ENCODE data around the gene GIGYF2. TPM values are rescaled to one million over a fixed set of nuclear protein-coding genes. Genes with fewer than 3 reads are reported as not detected.

GIGYF2 gene
- total RNA-seq, 1 experiment from 2014 or later = 55.3 TPM

DNA sequence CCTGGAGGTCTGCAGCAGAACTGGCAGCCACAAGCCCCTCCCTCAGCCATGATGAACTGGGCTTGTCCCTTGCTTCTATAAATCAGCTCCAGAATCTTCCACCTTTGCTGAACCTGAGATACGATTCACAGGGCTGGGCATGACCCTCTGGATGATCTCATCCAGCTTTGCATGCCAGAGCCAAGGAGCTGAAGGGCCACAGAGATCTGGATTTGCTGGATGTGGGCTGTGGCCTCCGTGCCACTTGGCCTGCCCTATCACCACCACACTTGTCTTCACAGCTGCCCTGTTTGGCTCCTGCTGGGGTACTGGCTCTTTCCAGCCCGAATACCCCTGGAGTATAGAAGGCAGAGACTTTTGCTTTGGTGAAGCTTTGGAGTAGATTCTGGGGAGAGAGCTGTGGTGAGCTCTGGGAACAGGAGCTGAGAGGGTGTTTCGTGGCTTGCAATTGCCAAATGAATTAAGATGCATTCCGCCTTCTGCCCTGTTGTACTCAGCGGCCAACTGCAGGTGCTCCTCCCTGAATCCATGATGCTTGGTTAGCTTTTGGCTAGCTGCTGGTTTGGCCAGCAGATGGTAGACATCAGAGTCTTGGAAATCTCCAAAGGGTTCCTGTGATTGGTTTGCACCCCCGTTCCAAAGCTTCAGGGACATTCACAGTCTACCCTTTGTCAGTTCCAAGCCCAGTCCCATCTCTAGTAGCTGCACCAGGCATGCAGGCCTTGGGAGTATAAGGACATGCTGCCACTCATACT is 30.9 kb upstream of the GIGYF2 start:
- H2BK15ac ChIP-seq (ENCODE audit: low read depth, low read length) = no peak overlapping the region
- H3K18ac ChIP-seq (ENCODE audit: insufficient read length, low read depth, low read length) = no peak overlapping the region
- H3K14ac ChIP-seq (ENCODE audit: insufficient read depth, low read length) = no peak overlapping the region
- peaks cover under 1 to 1% (median under 1%) of the 10 kb centered on the region in 3 experiments; a peak in 5 of 7 replicates for H3K36me3 Mint-ChIP-seq (ENCODE audit: insufficient read depth in 1 of 3, low read depth in 3 of 3)
- H3K23ac ChIP-seq (ENCODE audit: insufficient read length, low read depth, low read length) = no peak overlapping the region
- TF ChIP-seq, protein P1, sequence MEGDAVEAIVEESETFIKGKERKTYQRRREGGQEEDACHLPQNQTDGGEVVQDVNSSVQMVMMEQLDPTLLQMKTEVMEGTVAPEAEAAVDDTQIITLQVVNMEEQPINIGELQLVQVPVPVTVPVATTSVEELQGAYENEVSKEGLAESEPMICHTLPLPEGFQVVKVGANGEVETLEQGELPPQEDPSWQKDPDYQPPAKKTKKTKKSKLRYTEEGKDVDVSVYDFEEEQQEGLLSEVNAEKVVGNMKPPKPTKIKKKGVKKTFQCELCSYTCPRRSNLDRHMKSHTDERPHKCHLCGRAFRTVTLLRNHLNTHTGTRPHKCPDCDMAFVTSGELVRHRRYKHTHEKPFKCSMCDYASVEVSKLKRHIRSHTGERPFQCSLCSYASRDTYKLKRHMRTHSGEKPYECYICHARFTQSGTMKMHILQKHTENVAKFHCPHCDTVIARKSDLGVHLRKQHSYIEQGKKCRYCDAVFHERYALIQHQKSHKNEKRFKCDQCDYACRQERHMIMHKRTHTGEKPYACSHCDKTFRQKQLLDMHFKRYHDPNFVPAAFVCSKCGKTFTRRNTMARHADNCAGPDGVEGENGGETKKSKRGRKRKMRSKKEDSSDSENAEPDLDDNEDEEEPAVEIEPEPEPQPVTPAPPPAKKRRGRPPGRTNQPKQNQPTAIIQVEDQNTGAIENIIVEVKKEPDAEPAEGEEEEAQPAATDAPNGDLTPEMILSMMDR (conservative IDR thresholded peaks at IDR 0.05) = no peak
- H2AFZ ChIP-seq (ENCODE audit: low read length) = no peak overlapping the region
- no peaks in the 10 kb centered on the region for H3K27me3 ChIP-seq (ENCODE audit: insufficient read depth, low read length)
- H2BK120ac ChIP-seq (ENCODE audit: low read depth, low read length, poor library complexity, severe bottlenecking) = no peak overlapping the region
- H2BK12ac ChIP-seq (ENCODE audit: insufficient read length, low read depth, low read length) = no peak overlapping the region
- WGBS (ENCODE audit: extremely low coverage, insufficient read length, low lambda C conversion rate) = no CpG with 5 or more reads among the region's 7 CpGs
- no peak overlapping the region; a peak in 1 of 7 replicates for H3K27ac Mint-ChIP-seq
- H4K8ac ChIP-seq (replicated peaks; ENCODE audit: insufficient read length, low read depth, low read length) = no peak overlapping the region
- H3K9me3 ChIP-seq (ENCODE audit: control insufficient read depth, low read depth, low read length) = no peaks in the 10 kb centered on the region
- no peak overlapping the region for H3K56ac ChIP-seq (ENCODE audit: insufficient read length, low read depth, low read length)
- H2BK20ac ChIP-seq (ENCODE audit: low read depth, low read length, poor library complexity, severe bottlenecking) = no peak overlapping the region
- no peak overlapping the region for H4K5ac ChIP-seq (ENCODE audit: insufficient read length, low read depth, low read length)
- H3T11ph ChIP-seq (ENCODE audit: low read length) = no peak overlapping the region
- no peak overlapping the region for H2BK5ac ChIP-seq (ENCODE audit: insufficient read length, low read length)
- no peak overlapping the region for H4K91ac ChIP-seq (ENCODE audit: insufficient read length, low read depth, low read length)
- H3K79me2 ChIP-seq (ENCODE audit: insufficient read depth, low read length) = no peaks in the 10 kb centered on the region
- H3K27ac ChIP-seq (ENCODE audit: insufficient read length, low read depth, low read length) = no peak overlapping the region
- H2AK5ac ChIP-seq (ENCODE audit: insufficient read length, low read length) = no peak overlapping the region
- no peaks in the 10 kb centered on the region for H4K20me1 ChIP-seq (ENCODE audit: control insufficient read depth, insufficient read depth, insufficient read length)
- no peaks in the 10 kb centered on the region for H3K23me2 ChIP-seq (ENCODE audit: insufficient read length, low read depth, low read length, poor library complexity, severe bottlenecking)
- H3K4me1 ChIP-seq (ENCODE audit: insufficient read depth, low read length) = no peaks in the 10 kb centered on the region
- H3K4me3 Mint-ChIP-seq = no peak overlapping the region; a peak in 1 of 5 replicates
- H3K9ac ChIP-seq (ENCODE audit: extremely low read depth, insufficient read length, low read length) = no peak overlapping the region
- DNase-seq = no peak
- H3K4me2 ChIP-seq (ENCODE audit: insufficient read depth, insufficient read length, low read length) = no peak overlapping the region
- peaks cover 8 to 17% of the 10 kb centered on the region in 2 experiments for H3K4me1 Mint-ChIP-seq
- H3K79me1 ChIP-seq (ENCODE audit: insufficient read depth, low read depth, low read length, poor library complexity, severe bottlenecking) = no peaks in the 10 kb centered on the region
- peaks cover under 1% of the 10 kb centered on the region in 2 experiments; a peak in 2 of 5 replicates for H3K9me3 Mint-ChIP-seq
- no peak overlapping the region for H3K4ac ChIP-seq (ENCODE audit: low read depth, low read length)
- peaks cover 3% of the 10 kb centered on the region for H3K27me3 Mint-ChIP-seq (ENCODE audit: low read depth)

All from H9 (cell line).